OCI-LY1 (cell line): ENCODE data around the gene LZTR1.
A peak's percentile ranks its signal among the peaks of the same experiment; 100 is the strongest.

Experiments used
- H2AFZ ChIP-seq: fragments of 200-600 bp; sonication (generic), shearing (Covaris generic); 2 replicates; pipeline ENCODE4 v1.6.0; 2014; ENCODE audit warnings: antibody characterized with exemption, mild to moderate bottlenecking, low read length
- H3F3A ChIP-seq: fragments of 200-600 bp; sonication (generic), shearing (Covaris generic); 2 replicates; pipeline ENCODE4 v1.6.0; 2014; ENCODE audit warnings: mild to moderate bottlenecking, antibody characterized with exemption, low read length, moderate library complexity; ENCODE audit not compliant: insufficient read depth
- H3K27ac ChIP-seq: fragments of 200-600 bp; sonication (generic); 2 replicates; pipeline ENCODE4 v1.5.1; 2014; ENCODE audit warnings: low read length, mixed run types, mild to moderate bottlenecking, low read depth; ENCODE audit not compliant: poor library complexity, severe bottlenecking
- H3K27me3 ChIP-seq: fragments of 200-600 bp; sonication (generic); 2 replicates; pipeline ENCODE4 v1.6.0; 2014; ENCODE audit warnings: antibody characterized with exemption, mild to moderate bottlenecking, low read length, moderate library complexity; ENCODE audit not compliant: insufficient read depth
- H3K36me3 ChIP-seq: fragments of 200-600 bp; sonication (generic); 2 replicates; pipeline ENCODE4 v1.6.1; 2014; ENCODE audit warnings: mild to moderate bottlenecking, antibody characterized with exemption, low read length, moderate library complexity, mixed read lengths; ENCODE audit not compliant: insufficient read depth
- H3K4me1 ChIP-seq: fragments of 200-600 bp; sonication (generic); 2 replicates; pipeline ENCODE4 v1.5.1; 2014; ENCODE audit warnings: mild to moderate bottlenecking, low read length, moderate library complexity; ENCODE audit not compliant: insufficient read depth, severe bottlenecking
- H3K4me2 ChIP-seq: fragments of 200-600 bp; sonication (generic), shearing (Covaris generic); 2 replicates; pipeline ENCODE4 v1.6.1; 2014; ENCODE audit warnings: low read length
- H3K4me3 ChIP-seq: fragments of 200-600 bp; sonication (generic); 2 replicates; pipeline ENCODE4 v1.5.1; 2014; ENCODE audit warnings: low read length, low read depth, mild to moderate bottlenecking, mixed read lengths; ENCODE audit not compliant: poor library complexity, severe bottlenecking
- H3K79me2 ChIP-seq: fragments of 200-600 bp; shearing (Covaris generic); 2 replicates; pipeline ENCODE4 v1.6.1; 2016; ENCODE audit warnings: mixed run types, low read length, mixed read lengths; ENCODE audit not compliant: insufficient read depth
- H3K9ac ChIP-seq: fragments of 200-600 bp; sonication (generic), shearing (Covaris generic); 2 replicates; pipeline ENCODE4 v1.6.1; 2014; ENCODE audit warnings: mild to moderate bottlenecking, low read length, mixed read lengths
- H3K9me2 ChIP-seq: fragments of 200-600 bp; sonication (generic), shearing (Covaris generic); 2 replicates; pipeline ENCODE4 v1.6.1; 2014; ENCODE audit warnings: low read depth, mild to moderate bottlenecking, low read length, mixed read lengths
- H3K9me3 ChIP-seq: fragments of 200-600 bp; shearing (Covaris generic); 2 replicates; pipeline ENCODE4 v1.6.1; 2014; ENCODE audit warnings: low read length, mixed read lengths
- H4K20me1 ChIP-seq: fragments of 200-600 bp; sonication (generic), shearing (Covaris generic); 2 replicates; pipeline ENCODE4 v1.6.0; 2016; ENCODE audit warnings: mild to moderate bottlenecking, low read length; ENCODE audit not compliant: insufficient read depth
- EZH2 ChIP-seq: fragments of 200-600 bp; sonication (generic), shearing (Covaris generic); IDR thresholded peaks from 2 replicates; pipeline ENCODE4 v1.8.0; 2017; ENCODE audit warnings: borderline replicate concordance, mixed run types, mild to moderate bottlenecking, antibody characterized with exemption, low read length, moderate library complexity, mixed read lengths
- TF ChIP-seq, protein P1 (sequence below): fragments of 200-600 bp; sonication (generic), shearing (Covaris generic); IDR thresholded peaks from 2 replicates; pipeline ENCODE4 v1.5.1; 2017; ENCODE audit warnings: mild to moderate bottlenecking, antibody characterized with exemption, low read length, moderate library complexity, mixed read lengths

Gene LZTR1

DNA sequence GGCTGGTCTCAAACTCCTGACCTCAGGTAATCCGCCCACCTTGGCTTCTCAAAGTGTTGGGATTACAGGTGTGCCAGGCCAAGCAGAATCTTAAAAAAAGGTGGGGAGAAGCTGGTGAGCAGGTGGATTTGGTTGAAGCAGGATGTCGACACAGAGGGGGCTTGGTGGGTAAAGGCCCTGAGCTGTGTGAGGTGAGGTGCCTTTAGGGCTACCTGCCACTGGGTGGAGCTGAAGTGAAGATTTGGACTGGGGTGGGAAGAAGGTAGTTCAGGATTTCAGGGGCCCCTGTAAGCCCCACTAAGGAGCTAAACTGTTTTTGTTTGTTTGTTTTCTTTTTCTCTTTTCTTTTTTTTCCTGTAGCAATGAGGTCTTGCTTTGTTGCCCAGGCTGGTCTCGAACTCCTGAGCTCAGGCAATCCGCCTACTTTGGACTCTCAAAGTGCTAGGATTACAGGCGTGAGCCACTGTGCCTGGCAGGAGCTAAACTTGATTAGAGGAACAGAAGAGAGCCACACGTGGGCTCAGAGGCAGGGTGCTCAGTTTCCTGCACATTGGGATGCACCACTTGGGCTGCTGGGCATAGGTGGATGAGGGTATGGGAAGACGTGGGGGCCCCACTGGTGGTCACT lies 38.8 kb downstream of the LZTR1 start:
- Histone ChIP-seq H3K9me3 (no peaks in the 10 kb centered on the region), H3K4me2 (no peak overlapping the region), H3K4me1 (no peaks in the 10 kb centered on the region), H3K27me3 (peaks cover 4% of the 10 kb centered on the region; the same call in 1 of the 2 replicates), H2AFZ (no peak overlapping the region), H3K9ac (no peak overlapping the region), H3K36me3 (no peaks in the 10 kb centered on the region; the same call in 1 of the 2 replicates), H3K79me2 (no peaks in the 10 kb centered on the region), H3F3A (no peaks in the 10 kb centered on the region), H3K9me2 (no peaks in the 10 kb centered on the region), H3K27ac (no peak overlapping the region), H3K4me3 (no peak overlapping the region), H4K20me1 (no peaks in the 10 kb centered on the region)
- no peak for TF ChIP-seq EZH2
- TF ChIP-seq, protein P1, sequence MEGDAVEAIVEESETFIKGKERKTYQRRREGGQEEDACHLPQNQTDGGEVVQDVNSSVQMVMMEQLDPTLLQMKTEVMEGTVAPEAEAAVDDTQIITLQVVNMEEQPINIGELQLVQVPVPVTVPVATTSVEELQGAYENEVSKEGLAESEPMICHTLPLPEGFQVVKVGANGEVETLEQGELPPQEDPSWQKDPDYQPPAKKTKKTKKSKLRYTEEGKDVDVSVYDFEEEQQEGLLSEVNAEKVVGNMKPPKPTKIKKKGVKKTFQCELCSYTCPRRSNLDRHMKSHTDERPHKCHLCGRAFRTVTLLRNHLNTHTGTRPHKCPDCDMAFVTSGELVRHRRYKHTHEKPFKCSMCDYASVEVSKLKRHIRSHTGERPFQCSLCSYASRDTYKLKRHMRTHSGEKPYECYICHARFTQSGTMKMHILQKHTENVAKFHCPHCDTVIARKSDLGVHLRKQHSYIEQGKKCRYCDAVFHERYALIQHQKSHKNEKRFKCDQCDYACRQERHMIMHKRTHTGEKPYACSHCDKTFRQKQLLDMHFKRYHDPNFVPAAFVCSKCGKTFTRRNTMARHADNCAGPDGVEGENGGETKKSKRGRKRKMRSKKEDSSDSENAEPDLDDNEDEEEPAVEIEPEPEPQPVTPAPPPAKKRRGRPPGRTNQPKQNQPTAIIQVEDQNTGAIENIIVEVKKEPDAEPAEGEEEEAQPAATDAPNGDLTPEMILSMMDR, result peak; percentile 39

DNA sequence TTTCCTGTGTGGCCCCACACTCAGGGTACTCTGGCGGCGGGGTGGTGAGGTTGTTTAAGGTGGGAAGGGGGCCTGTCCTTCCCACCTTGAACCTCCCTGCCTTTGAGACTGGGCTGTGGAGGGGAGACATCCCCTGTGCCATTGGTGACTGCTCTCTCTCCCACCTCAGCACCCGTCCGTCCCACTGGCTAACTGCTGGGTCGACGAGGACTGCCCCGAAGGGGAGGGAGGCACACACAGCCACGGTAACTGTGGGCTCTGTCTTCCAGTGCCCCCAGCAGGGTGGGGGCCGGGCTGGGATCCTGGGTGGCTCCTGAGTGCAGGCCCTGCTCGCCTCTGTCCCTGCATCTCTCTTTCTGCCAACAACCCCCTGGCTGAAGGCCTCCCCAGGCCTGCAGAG lies 40.4 kb downstream of the LZTR1 start:
- no peak overlapping the region for H3K27ac ChIP-seq
- no peak overlapping the region for H3K9ac ChIP-seq
- no peaks in the 10 kb centered on the region for H3K9me2 ChIP-seq
- no peak overlapping the region for H2AFZ ChIP-seq
- TF ChIP-seq EZH2, result no peak
- TF ChIP-seq, protein P1, result no peak
- H3K4me3 ChIP-seq, result no peak overlapping the region
- peaks cover 4% of the 10 kb centered on the region; the same call in 1 of the 2 replicates for H3K27me3 ChIP-seq
- H3K36me3 ChIP-seq, result no peaks in the 10 kb centered on the region; the same call in 1 of the 2 replicates
- H3K79me2 ChIP-seq, result no peaks in the 10 kb centered on the region
- no peaks in the 10 kb centered on the region for H4K20me1 ChIP-seq
- H3K4me2 ChIP-seq, result no peak overlapping the region
- no peaks in the 10 kb centered on the region for H3K4me1 ChIP-seq
- H3K9me3 ChIP-seq, result no peaks in the 10 kb centered on the region
- H3F3A ChIP-seq, result no peaks in the 10 kb centered on the region

DNA sequence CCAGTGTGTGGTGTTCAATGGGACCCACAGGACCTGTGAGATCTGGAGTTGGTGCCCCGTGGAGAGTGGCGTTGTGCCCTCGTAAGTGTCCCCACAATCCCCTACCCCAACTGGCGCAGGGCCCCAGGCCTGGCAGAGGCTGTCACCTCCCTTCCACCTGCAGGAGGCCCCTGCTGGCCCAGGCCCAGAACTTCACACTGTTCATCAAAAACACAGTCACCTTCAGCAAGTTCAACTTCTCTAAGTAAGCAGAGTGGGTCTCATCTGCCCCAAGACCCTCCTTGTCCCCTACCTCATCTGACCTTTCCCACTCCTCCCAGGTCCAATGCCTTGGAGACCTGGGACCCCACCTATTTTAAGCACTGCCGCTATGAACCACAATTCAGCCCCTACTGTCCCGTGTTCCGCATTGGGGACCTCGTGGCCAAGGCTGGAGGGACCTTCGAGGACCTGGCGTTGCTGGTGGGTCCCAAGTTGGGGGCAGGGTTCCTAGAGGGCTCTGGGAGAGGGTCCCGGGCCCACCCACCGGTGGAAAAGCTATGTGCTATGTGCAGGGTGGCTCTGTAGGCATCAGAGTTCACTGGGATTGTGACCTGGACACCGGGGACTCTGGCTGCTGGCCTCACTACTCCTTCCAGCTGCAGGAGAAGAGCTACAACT lies 41.0 kb downstream of the LZTR1 start:
- Histone ChIP-seq H3K79me2 (no peaks in the 10 kb centered on the region), H2AFZ (no peak overlapping the region), H3K4me3 (no peak overlapping the region), H3K9me3 (no peaks in the 10 kb centered on the region), H3K9me2 (no peaks in the 10 kb centered on the region), H3K36me3 (no peaks in the 10 kb centered on the region; the same call in 1 of the 2 replicates), H3K4me1 (no peaks in the 10 kb centered on the region), H3K27me3 (peaks cover 4% of the 10 kb centered on the region; the same call in 1 of the 2 replicates), H4K20me1 (no peaks in the 10 kb centered on the region), H3F3A (no peaks in the 10 kb centered on the region), H3K27ac (no peak overlapping the region), H3K4me2 (no peak overlapping the region), H3K9ac (no peak overlapping the region)
- TF ChIP-seq, protein P1, result peak; percentile 25; the same call in 1 of the 2 replicates
- no peak for TF ChIP-seq EZH2
